Mononuclear cell (primary cell): ENCODE data around the gene CERS6. TPM values are rescaled to one million over a fixed set of nuclear protein-coding genes. Genes with fewer than 3 reads are reported as not detected.

ENCODE experiments used
- H3K27me3 ChIP-seq: 2 replicates; pipeline ENCODE4 v1.6.0; 2011; ENCODE audit warnings: low read length, control low read depth; ENCODE audit not compliant: insufficient read depth
- H3K4me1 ChIP-seq: 2 replicates; pipeline ENCODE4 v1.5.1; 2011; ENCODE audit warnings: mild to moderate bottlenecking, low read length, control low read depth; ENCODE audit not compliant: insufficient read depth
- H3K4me3 ChIP-seq: 2 replicates; pipeline ENCODE4 v1.5.1; 2011; ENCODE audit warnings: mild to moderate bottlenecking, low read length, moderate library complexity
- H3K9me3 ChIP-seq: 2 replicates; pipeline ENCODE4 v1.5.1; 2011; ENCODE audit warnings: low read depth, mild to moderate bottlenecking, control low read depth, low read length
- total RNA-seq: library from RNA; depleted of rRNA; stranded (reverse); fragments of >200 nt; gene quantifications from one replicate; pipeline ENCODE4 v1.2.3, GENCODE V29; 2012

Gene CERS6
- total RNA-seq, 1 donor: 28.2 TPM

DNA sequence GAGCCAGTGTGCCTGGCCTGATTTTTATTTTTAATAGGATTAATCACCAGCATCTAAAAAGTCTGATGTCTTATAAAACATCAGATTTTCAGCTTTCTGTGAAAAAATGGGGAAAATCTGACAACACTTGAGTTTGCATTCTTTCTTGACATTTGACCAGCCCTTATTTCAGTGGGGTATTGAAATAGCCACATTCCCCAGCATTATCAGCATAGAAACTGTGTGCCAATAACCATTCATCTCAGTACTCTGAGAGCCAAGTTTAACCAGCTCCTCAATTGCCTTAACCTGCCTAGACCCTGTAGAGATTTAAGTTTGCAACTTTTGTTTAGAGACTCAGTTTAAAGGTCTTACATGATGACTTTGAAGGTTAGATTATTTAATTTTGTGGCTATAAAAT is 155.0 kb downstream of the CERS6 start:
- H3K4me1 ChIP-seq: no peaks in the 10 kb centered on the region
- no peak overlapping the region for H3K4me3 ChIP-seq
- H3K9me3 ChIP-seq: no peaks in the 10 kb centered on the region
- H3K27me3 ChIP-seq: no peaks in the 10 kb centered on the region

DNA sequence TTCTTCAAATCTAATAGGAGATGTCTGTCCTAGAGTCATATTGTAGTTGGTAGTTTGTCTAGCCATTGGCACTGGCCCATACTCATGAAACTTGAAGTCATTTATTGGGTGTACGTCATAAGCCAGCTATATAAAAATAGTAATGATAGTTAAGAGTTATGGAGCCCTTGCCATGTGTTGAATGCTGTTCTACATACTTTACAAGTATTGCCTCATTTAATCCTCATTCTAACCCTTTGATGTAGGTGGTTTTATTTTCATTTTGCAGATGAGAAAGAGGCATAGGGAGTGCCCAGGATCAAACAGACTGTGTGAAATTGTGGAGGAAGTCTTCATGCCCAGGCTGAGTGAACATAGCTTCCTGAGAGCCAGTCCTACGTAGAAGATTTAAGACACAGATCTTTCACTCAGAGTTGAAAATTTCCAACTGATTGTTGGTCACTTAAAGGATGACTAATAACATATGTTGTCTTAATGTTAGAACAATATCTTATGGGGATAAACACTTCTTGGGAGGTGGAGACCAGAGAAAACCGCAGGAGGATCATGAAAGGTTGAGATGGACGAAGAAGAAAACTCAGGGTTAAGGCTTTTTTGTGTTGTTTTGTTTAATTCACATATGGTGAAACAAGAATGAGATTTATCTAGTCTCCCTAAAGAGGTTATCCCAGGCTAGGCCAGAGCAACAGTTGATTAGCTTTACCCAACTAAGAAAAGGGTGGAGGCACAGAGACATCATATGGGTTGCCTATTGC is 156.0 kb downstream of the CERS6 start:
- H3K9me3 ChIP-seq: no peaks in the 10 kb centered on the region
- no peaks in the 10 kb centered on the region for H3K4me1 ChIP-seq
- no peak overlapping the region for H3K4me3 ChIP-seq
- H3K27me3 ChIP-seq: no peaks in the 10 kb centered on the region

DNA sequence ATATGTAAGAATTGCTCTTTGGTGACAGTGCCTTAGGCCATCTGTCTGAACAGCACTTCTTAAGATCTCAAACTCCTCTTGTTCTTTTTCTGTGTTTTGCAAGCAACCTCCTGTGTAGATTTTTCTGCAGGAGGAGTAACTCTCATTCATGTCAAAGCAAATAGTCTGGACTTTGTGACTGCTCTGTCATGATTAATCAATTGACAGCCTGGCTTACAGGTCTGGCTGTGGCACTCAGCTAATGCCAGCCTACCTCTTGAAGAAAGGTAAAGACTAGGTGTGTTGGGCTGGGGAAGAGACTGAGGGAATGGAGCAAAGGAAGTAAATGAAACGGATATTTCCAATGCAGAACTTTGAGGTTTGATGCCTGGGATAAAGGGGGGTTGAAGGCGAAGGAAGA is 156.6 kb downstream of the CERS6 start:
- Histone ChIP-seq H3K4me1 (no peaks in the 10 kb centered on the region), H3K9me3 (no peaks in the 10 kb centered on the region), H3K27me3 (no peaks in the 10 kb centered on the region), H3K4me3 (no peak overlapping the region)

DNA sequence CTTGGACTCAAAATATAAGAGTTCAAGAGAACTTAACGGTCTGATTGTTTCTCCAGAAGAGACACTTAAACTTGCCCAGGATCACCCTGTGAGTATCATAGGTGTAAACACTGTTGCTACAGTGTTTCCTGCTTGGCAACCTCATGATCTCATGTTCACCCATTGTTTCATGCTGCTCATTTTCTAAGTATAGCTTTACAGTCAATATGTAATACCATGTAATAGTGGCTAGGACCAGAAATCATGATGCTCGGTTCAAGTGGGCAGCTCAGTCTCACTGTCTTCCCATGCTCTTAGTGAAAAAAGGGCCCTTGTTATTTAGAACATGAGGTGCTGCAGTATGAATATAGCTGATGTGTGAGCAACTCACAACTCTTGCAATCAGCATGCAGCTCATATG is 157.5 kb downstream of the CERS6 start:
- Histone ChIP-seq H3K9me3 (no peaks in the 10 kb centered on the region), H3K27me3 (no peaks in the 10 kb centered on the region), H3K4me1 (no peaks in the 10 kb centered on the region), H3K4me3 (no peak overlapping the region)

DNA sequence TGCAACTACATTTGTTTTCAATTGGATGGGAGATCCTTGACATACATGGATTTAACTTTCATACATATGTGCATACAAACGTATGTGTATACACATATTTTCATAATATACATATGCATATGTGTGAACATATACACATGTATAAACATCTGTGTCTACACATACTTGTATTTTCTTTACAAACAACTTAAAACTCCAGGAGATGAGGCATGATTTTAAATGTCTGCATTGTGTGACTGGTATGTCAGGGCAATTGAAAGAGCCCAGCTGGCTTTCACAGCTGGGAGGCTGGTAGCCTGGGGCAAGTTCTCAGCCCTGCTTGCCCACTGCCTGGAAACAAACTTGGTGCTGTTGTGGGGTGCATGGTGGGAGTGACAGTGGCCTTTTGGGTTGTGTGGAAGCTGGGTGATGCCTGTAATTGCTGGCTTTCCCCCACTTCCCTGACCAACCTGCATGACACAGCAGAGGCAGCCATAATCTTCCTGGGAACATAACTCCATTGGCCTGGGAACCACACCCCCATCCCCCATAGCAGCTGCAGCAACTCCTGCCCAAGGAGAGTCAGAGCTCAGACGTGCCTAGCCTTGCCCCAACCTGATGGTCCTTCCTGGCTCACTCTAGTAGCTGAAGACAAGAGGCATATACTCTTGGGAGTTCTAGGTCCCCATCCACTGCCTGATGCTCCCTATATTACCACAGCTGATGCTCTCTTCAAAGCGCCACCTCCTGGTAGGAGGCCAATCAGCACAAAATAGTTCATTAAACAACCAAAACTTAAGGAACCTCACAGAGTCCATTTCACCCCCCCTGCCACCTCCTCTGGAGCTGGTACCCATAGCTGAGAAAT is 158.3 kb downstream of the CERS6 start:
- Histone ChIP-seq H3K4me3 (no peak overlapping the region), H3K4me1 (no peaks in the 10 kb centered on the region), H3K9me3 (no peaks in the 10 kb centered on the region), H3K27me3 (no peaks in the 10 kb centered on the region)

DNA sequence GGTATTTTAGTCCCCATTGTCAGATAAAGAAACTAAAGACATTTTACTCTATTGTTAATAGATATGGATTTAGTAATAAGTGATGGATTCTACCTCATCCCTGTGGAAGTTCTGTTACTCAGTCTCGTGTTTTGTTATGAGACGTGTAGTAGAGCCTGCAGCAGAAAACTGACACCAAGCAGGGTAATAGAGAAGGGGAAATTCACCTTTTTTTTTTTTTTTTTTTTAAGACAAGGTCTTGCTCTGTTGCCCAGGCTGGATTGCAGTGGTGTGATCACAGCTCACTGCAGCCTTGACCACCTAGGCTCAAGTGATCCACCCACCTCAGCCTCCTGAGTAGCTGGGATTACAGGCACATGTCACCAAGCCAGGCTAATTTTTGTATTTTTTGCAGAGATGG is 164.5 kb downstream of the CERS6 start:
- Histone ChIP-seq H3K4me1 (peaks cover 1% of the 10 kb centered on the region), H3K4me3 (no peak overlapping the region), H3K9me3 (no peaks in the 10 kb centered on the region), H3K27me3 (no peaks in the 10 kb centered on the region)

DNA sequence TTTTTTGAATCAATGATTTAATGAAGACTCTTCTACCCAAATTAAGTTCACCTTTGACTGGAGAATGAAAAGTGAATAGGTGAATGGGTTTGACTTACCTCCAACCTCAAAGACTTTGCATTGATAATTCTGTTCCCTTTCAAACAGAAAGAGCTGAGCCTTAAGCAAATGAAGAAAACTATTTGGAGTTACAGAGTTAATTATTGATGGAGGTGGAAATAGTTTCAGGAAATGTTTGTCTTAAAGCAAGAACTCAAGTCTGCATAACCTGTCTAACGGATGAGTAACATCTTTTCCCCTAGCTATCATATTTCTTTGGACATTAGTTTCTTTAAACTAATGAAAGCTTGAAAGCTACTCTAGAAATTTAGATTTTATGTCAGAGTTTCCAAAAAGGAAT is 166.5 kb downstream of the CERS6 start:
- Histone ChIP-seq H3K4me1 (peaks cover 12% of the 10 kb centered on the region), H3K27me3 (no peaks in the 10 kb centered on the region), H3K4me3 (no peak overlapping the region), H3K9me3 (no peaks in the 10 kb centered on the region)

DNA sequence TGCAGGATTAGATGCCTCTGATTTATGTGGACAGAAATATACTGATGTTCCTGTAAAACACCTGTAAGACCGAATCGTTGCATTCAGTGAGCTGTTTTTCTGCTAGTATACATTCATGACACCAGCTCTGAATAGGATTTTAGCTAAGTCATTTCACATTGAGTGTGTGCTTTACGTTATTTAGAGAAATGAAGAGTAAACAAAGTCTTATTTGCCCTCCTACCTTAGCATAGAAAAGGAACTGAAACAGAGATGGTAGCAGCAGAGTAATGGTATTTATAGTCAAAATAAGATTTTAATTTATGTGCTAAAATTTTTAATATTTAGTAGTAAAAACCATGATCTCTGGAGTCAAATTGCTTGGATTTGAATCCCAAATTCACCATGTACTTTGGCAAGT is 168.0 kb downstream of the CERS6 start:
- H3K27me3 ChIP-seq: no peaks in the 10 kb centered on the region
- H3K4me1 ChIP-seq: peaks cover 12% of the 10 kb centered on the region
- H3K4me3 ChIP-seq: no peak overlapping the region
- no peaks in the 10 kb centered on the region for H3K9me3 ChIP-seq

DNA sequence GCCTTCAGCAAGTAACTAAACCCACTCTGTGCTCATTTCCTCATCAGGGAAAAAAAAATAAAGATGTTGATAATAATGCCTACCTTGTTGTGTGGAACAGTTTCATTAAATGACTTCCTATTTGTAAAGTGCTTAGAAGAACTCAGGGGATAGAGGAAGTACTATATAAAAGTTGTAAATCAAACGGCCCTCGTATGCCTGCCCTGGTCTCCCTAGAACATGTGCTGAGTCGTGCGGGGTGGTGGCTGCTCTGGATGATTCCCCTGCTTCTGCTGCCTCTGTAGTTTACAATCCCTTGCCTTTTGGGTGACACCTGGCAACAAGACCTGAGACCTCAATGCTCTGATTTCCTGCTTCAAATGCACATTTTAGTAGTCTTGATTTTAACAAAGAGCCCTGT is 170.0 kb downstream of the CERS6 start:
- Histone ChIP-seq H3K27me3 (no peaks in the 10 kb centered on the region), H3K9me3 (no peaks in the 10 kb centered on the region), H3K4me1 (peaks cover 12% of the 10 kb centered on the region), H3K4me3 (no peak overlapping the region)

DNA sequence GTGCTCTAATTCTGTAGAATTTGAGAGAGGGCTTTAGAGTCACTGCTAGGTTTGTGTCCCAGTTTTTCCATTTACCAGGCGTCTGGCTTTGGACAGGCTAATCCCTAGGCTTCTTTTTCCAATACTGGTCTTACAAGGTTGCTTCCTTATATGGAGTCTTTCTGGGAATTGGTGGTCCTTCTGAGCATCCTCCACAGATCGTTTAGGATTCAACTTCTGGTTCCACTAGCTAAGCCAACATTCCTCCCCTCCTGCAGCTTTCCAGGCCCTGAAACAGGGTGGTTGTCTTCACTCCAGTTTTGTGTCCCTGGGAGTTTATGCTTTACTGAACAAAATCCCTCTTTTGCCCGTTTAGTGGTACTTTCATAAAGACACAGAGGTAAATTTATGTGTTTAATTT is 170.6 kb downstream of the CERS6 start:
- Histone ChIP-seq H3K4me1 (peaks cover 12% of the 10 kb centered on the region), H3K9me3 (no peaks in the 10 kb centered on the region), H3K27me3 (no peaks in the 10 kb centered on the region), H3K4me3 (no peak overlapping the region)

DNA sequence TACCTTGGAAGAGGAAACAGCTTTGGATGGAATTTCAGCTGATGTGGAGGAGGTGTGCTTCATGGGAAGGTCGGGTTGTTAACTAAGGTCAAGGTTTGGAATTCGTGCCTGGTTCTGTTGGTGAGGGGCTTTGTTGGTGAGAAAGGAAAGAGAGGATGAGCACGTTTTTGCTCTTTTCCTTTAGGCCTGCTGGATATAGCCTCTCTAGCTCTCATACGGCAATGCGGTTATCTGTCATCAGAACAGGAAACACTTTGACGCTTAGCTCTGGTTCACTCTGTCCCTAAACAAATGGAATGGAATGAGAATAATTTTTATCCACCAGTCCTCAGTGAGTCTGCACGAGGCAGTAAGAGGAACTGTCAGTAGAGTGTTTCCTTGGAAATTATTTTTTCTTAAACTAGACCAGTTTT is 176.6 kb downstream of the CERS6 start:
- no peak overlapping the region for H3K4me3 ChIP-seq
- H3K27me3 ChIP-seq: no peaks in the 10 kb centered on the region
- no peaks in the 10 kb centered on the region for H3K9me3 ChIP-seq
- peaks cover 14% of the 10 kb centered on the region for H3K4me1 ChIP-seq

DNA sequence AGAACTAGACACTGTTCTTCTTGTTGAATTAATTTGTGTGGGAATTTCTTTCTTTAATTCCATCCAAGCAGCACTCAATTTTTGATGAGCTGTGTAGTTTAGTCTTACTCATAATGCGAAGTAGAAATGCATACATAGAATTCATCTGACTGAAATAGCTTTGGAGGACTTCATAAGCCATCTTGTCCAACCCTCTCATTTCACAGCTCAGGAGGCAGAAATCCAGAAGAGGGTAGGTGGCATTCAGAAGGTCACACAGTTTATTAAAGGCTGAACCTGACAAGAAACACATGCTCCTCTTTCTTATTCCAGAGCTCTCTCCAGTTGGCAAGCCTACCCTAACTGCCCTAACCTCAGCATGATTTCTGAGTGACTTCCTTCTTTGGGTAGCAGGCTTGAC is 177.1 kb downstream of the CERS6 start:
- H3K4me1 ChIP-seq: peaks cover 14% of the 10 kb centered on the region
- H3K4me3 ChIP-seq: no peak overlapping the region
- no peaks in the 10 kb centered on the region for H3K9me3 ChIP-seq
- no peaks in the 10 kb centered on the region for H3K27me3 ChIP-seq

DNA sequence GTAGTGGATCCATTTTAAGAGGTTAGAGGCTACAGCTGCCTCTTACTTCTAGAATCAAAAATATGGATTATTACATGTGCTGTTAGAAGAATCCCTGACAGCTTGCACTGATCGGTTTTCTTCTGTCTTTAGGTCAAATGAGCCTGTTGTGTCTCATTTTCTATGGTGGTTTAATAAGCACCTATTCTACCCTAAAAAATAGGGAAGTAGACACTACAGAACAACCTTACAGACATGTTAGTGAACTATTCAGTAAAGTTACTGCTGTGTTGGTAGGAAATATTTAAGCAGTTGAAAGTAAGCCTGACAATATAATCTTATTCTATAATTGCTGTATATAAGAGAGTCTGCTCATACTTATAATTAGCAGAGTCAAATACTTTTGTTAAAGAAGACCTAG is 177.8 kb downstream of the CERS6 start:
- Histone ChIP-seq H3K27me3 (no peaks in the 10 kb centered on the region), H3K4me1 (peaks cover 14% of the 10 kb centered on the region), H3K4me3 (no peak overlapping the region), H3K9me3 (no peaks in the 10 kb centered on the region)

DNA sequence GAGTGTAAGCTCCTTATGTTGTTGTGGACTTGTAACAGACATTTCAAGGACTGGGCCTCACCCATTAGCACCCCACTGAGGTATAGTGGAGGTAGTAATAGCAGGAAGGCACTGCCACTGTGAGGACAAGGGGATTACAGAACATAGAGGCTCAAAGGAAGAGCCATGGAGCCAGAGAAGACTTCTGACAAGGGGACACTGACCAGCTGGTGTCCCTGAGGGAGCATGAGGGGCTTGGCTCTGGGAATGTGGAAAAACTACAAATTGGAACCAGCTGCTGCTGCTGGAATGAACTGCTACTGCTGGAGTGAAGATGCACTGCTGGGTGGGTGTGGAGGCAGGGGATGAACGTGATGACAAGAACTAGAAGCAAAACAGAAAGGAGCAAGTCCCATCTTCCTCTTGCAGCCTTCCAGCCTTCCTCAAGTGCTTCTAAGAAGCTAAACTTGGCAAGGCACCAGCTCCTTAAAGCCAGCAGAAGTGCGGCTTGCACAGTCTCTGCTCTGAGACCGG is 179.0 kb downstream of the CERS6 start:
- H3K9me3 ChIP-seq: no peaks in the 10 kb centered on the region
- peaks cover 14% of the 10 kb centered on the region for H3K4me1 ChIP-seq
- no peaks in the 10 kb centered on the region for H3K27me3 ChIP-seq
- H3K4me3 ChIP-seq: no peak overlapping the region

DNA sequence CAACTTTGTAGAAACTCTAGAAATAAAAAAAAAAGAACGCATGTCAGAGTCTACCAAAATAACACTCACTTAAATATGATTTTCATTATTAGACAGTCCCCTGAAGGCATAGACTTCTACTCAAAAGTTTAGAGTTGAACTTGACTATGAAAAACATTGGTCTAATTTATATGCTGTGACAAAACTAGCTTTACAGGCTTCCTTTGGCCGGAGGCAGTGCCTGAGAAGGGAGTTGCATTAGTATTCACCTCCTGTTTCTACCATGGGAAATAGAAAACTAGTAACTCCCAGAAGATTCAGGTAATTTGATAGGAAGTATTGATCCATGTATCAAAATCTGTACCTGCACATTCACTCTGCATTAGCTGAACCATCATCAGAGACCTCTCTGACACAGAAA is 182.9 kb downstream of the CERS6 start:
- H3K27me3 ChIP-seq: no peaks in the 10 kb centered on the region
- peaks cover 9% of the 10 kb centered on the region for H3K4me1 ChIP-seq
- no peaks in the 10 kb centered on the region for H3K9me3 ChIP-seq
- H3K4me3 ChIP-seq: no peak overlapping the region
